ENCODE measurements around the gene CERS1.

Gene CERS1

GRCh38 chr19:18870531-18871172 is 25.3 kb downstream of the CERS1 start:
- DNase-seq, result no peak

GRCh38 chr19:18869781-18870530 is 26.0 kb downstream of the CERS1 start:
- DNase-seq, result no peak

GRCh38 chr19:18869023-18869618 is 26.8 kb downstream of the CERS1 start:
- DNase-seq, result no peak

- DNase-seq, result no peak
These were observed 27.5 kb downstream of the CERS1 start for GRCh38 chr19:18868380-18869022.

GRCh38 chr19:18867751-18868150 is 28.2 kb downstream of the CERS1 start:
- no peak for DNase-seq

- no peak for DNase-seq
These were observed 28.8 kb downstream of the CERS1 start for GRCh38 chr19:18867199-18867598.

- DNase-seq, result no peak
These were observed 29.2 kb downstream of the CERS1 start for GRCh38 chr19:18866800-18867123.

- DNase-seq, result no peak
These were observed 29.8 kb downstream of the CERS1 start for GRCh38 chr19:18865973-18866799.

- no peak for DNase-seq
These were observed 30.6 kb downstream of the CERS1 start for GRCh38 chr19:18865106-18865972.

GRCh38 chr19:18863843-18864362 is 32.1 kb downstream of the CERS1 start:
- DNase-seq, result peak; percentile 28

GRCh38 chr19:18862976-18863842 is 32.7 kb downstream of the CERS1 start:
- no peak for DNase-seq

GRCh38 chr19:18861917-18862316 is 34.0 kb downstream of the CERS1 start:
- DNase-seq, result no peak

- no peak for DNase-seq
These were observed 34.7 kb downstream of the CERS1 start for GRCh38 chr19:18861235-18861634.

GRCh38 chr19:18860725-18861124 is 35.2 kb downstream of the CERS1 start:
- DNase-seq, result no peak

- no peak for DNase-seq
These were observed 35.7 kb downstream of the CERS1 start for GRCh38 chr19:18860302-18860700.

- DNase-seq, result no peak
These were observed 36.2 kb downstream of the CERS1 start for GRCh38 chr19:18859676-18860301.

GRCh38 chr19:18858906-18859646 is 36.9 kb downstream of the CERS1 start:
- DNase-seq, result no peak

- DNase-seq, result no peak
These were observed 38.7 kb downstream of the CERS1 start for GRCh38 chr19:18857223-18857622.

GRCh38 chr19:18856385-18857126 is 39.4 kb downstream of the CERS1 start:
- DNase-seq, result no peak

Data from NCI-H2171 treated with DMSO at 0.1 percent for 48 hours (cell line).